Aorta (tissue), 5 donors: ENCODE data around the gene DMBT1. TPM values are rescaled to one million over a fixed set of nuclear protein-coding genes. Genes with fewer than 3 reads are reported as not detected.

ENCODE experiments used
- ATAC-seq: fragments of 200-7000 bp; cut with Tn5 transposase; one replicate; pipeline ENCODE4 v1.9.1; 2022; ENCODE audit warnings: moderate library complexity; ENCODE audit not compliant: low FRiP score
- DNase-seq, 2 donors: peaks; one replicate each; pipeline ENCODE4 v3.0.0-alpha.2; 2020
- H3K27ac ChIP-seq, 2 donors: one replicate each; pipeline ENCODE4 v1.5.1; 2013; ENCODE audit warnings: low read length in 2 of 2, mild to moderate bottlenecking in 2 of 2, moderate library complexity in 2 of 2, control low read depth in 1 of 2, inconsistent platforms in 1 of 2, low read depth in 1 of 2
- H3K27me3 ChIP-seq, 2 donors: one replicate each; pipeline ENCODE4 v1.6.1; 2013; ENCODE audit warnings: control low read depth in 1 of 2, low read length in 1 of 2, mild to moderate bottlenecking in 1 of 2, moderate library complexity in 1 of 2; ENCODE audit not compliant: insufficient read depth in 2 of 2, control insufficient read depth in 1 of 2
- H3K36me3 ChIP-seq, 2 donors: one replicate each; pipeline ENCODE4 v1.6.1; 2013; ENCODE audit warnings: control low read depth in 1 of 2, low read length in 1 of 2, mild to moderate bottlenecking in 1 of 2; ENCODE audit not compliant: insufficient read depth in 2 of 2, control insufficient read depth in 1 of 2
- H3K4me1 ChIP-seq, 2 donors: one replicate each; pipeline ENCODE4 v1.6.1; 2013; ENCODE audit warnings: low read length in 2 of 2, control low read depth in 1 of 2, mild to moderate bottlenecking in 1 of 2, moderate library complexity in 1 of 2; ENCODE audit not compliant: insufficient read depth in 2 of 2, control insufficient read depth in 1 of 2
- H3K4me3 ChIP-seq, 2 donors: one replicate each; pipeline ENCODE4 v1.5.1; 2013; ENCODE audit warnings: low read length in 2 of 2, control low read depth in 1 of 2, mild to moderate bottlenecking in 1 of 2
- H3K9me3 ChIP-seq: one replicate; pipeline ENCODE4 v1.6.1; 2013; ENCODE audit warnings: mild to moderate bottlenecking, low read length; ENCODE audit not compliant: control insufficient read depth
- WGBS, 2 donors: extraction: QIAGEN DNeasy Blood & Tissue Kit; methylation state at CpG; one replicate each; pipeline ENCODE4 v1.1.7; 2013; 5-methylcytosine and 5-hydroxymethylcytosine counted together
- intact Hi-C, 2 donors: fragments of 100-400 bp; cut with DNase I; formaldehyde crosslinking; loops; one replicate each; pipeline versions ENCODE4 v1.14.2 to v1.15.0; 2022
- polyA plus RNA-seq, 2 donors: library from polyadenylated mRNA; stranded (reverse); fragments of 200-250 nt; gene quantifications; one replicate each; pipeline ENCODE4 v1.2.3, GENCODE V29; 2013
- total RNA-seq, 2 donors: library from RNA; stranded (reverse); fragmentation: NEBNext Ultra II Directional; extraction: Animal tissue kit (Norgen Biotek cat#: 25700); gene quantifications; one replicate each; pipeline ENCODE4 v1.2.1, GENCODE V29; 2021
- donor health status: healthy with polysubstance abuse.
- donor health status: Bipolar disorder and iron deficiency.
- donor health status: DM: no; HTN: no; CAD: no.
- donor health status: DM: no; HTN: no; CAD: no.
- donor health status: DM: yes; HTN: yes; CAD: no.

DMBT1 gene
- total and polyA plus RNA-seq, 4 donors: 0.05 to 4.9 (median 0.11) TPM

GRCh38 chr10:122655524-122656307 lies 95.2 kb downstream of the DMBT1 start:
- no peak for ATAC-seq
- intact Hi-C loops: no loop called here
- WGBS, 2 donors: 64 to 72% methylated on average over 9 of the region's 9 CpGs

GRCh38 chr10:122656308-122656705 lies 95.8 kb downstream of the DMBT1 start:
- H3K9me3 ChIP-seq: peaks cover 2% of the 10 kb centered on the region
- no peaks in the 10 kb centered on the region for H3K36me3 ChIP-seq
- H3K4me3 ChIP-seq: no peak overlapping the region
- H3K27me3 ChIP-seq: no peaks in the 10 kb centered on the region
- H3K4me1 ChIP-seq: no peaks in the 10 kb centered on the region
- WGBS, 2 donors: 20 to 28% methylated on average over 2 of the region's 2 CpGs
- intact Hi-C loops: no loop called here
- DNase-seq (no peak), ATAC-seq (no peak)
- H3K27ac ChIP-seq: no peak overlapping the region

More at GRCh38 chr10:122655524-122656307, 95.2 kb downstream of the DMBT1 start:
- Histone ChIP-seq H3K4me3 (no peak overlapping the region), H3K27me3 (no peaks in the 10 kb centered on the region), H3K9me3 (peaks cover 2% of the 10 kb centered on the region), H3K4me1 (no peaks in the 10 kb centered on the region), H3K27ac (no peak overlapping the region), H3K36me3 (no peaks in the 10 kb centered on the region)
- no peak for DNase-seq

- H3K27me3 ChIP-seq: no peaks in the 10 kb centered on the region
- H3K9me3 ChIP-seq: peaks cover 2% of the 10 kb centered on the region
- H3K36me3 ChIP-seq: no peaks in the 10 kb centered on the region
- H3K4me3 ChIP-seq: no peak overlapping the region
- DNase-seq: no peak
- WGBS, 2 donors: 77 to 80% methylated on average over 5 of the region's 5 CpGs
- no peaks in the 10 kb centered on the region for H3K4me1 ChIP-seq
- no peak overlapping the region for H3K27ac ChIP-seq
- no peak for ATAC-seq
- intact Hi-C loops: no loop called here
Measured at GRCh38 chr10:122656741-122657140, 96.2 kb downstream of the DMBT1 start.

- no peak overlapping the region for H3K27ac ChIP-seq
- no peak for DNase-seq
- 81 to 96% methylated on average over 4 of the region's 4 CpGs for WGBS, 2 donors
- no peaks in the 10 kb centered on the region for H3K27me3 ChIP-seq
- H3K36me3 ChIP-seq: no peaks in the 10 kb centered on the region
- H3K4me3 ChIP-seq: no peak overlapping the region
- intact Hi-C loops: no loop called here
- no peaks in the 10 kb centered on the region for H3K4me1 ChIP-seq
- peaks cover 2% of the 10 kb centered on the region for H3K9me3 ChIP-seq
- ATAC-seq: no peak
Measured at GRCh38 chr10:122657255-122657654, 96.7 kb downstream of the DMBT1 start.

GRCh38 chr10:122657729-122658128 lies 97.2 kb downstream of the DMBT1 start:
- H3K27ac ChIP-seq: no peak overlapping the region
- no peak overlapping the region for H3K4me3 ChIP-seq
- H3K4me1 ChIP-seq: no peaks in the 10 kb centered on the region
- H3K36me3 ChIP-seq: no peaks in the 10 kb centered on the region
- no peaks in the 10 kb centered on the region for H3K27me3 ChIP-seq
- no peak for ATAC-seq
- DNase-seq: no peak
- intact Hi-C loops: no loop called here
- WGBS, 2 donors: 57 to 60% methylated on average over 3 of the region's 3 CpGs
- H3K9me3 ChIP-seq: no peaks in the 10 kb centered on the region

- DNase-seq (no peak), ATAC-seq (no peak)
- Histone ChIP-seq H3K9me3 (no peaks in the 10 kb centered on the region), H3K27me3 (no peaks in the 10 kb centered on the region), H3K27ac (no peak overlapping the region), H3K4me1 (no peaks in the 10 kb centered on the region), H3K36me3 (no peaks in the 10 kb centered on the region), H3K4me3 (no peak overlapping the region)
- 87 to 90% methylated on average over 8 of the region's 8 CpGs for WGBS, 2 donors
- intact Hi-C loops: no loop called here
Measured at GRCh38 chr10:122658356-122659049, 97.9 kb downstream of the DMBT1 start.

- no peaks in the 10 kb centered on the region for H3K27me3 ChIP-seq
- H3K4me1 ChIP-seq: no peaks in the 10 kb centered on the region
- 79 to 85% methylated on average over 6 of the region's 6 CpGs for WGBS, 2 donors
- H3K36me3 ChIP-seq: no peaks in the 10 kb centered on the region
- no peaks in the 10 kb centered on the region for H3K9me3 ChIP-seq
- DNase-seq (no peak), ATAC-seq (no peak)
- intact Hi-C loops: no loop called here
- H3K4me3 ChIP-seq: no peak overlapping the region
- no peak overlapping the region for H3K27ac ChIP-seq
Measured at GRCh38 chr10:122659126-122659525, 98.6 kb downstream of the DMBT1 start.

- Histone ChIP-seq H3K9me3 (no peaks in the 10 kb centered on the region), H3K4me3 (no peak overlapping the region), H3K4me1 (no peaks in the 10 kb centered on the region), H3K27me3 (no peaks in the 10 kb centered on the region), H3K27ac (no peak overlapping the region), H3K36me3 (no peaks in the 10 kb centered on the region)
- 84 to 87% methylated on average over 7 of the region's 7 CpGs for WGBS, 2 donors
- intact Hi-C loops: no loop called here
- no peak for DNase-seq
- ATAC-seq: no peak
Measured at GRCh38 chr10:122659651-122660050, 99.1 kb downstream of the DMBT1 start.

GRCh38 chr10:122660696-122661095 lies 100.1 kb downstream of the DMBT1 start:
- Histone ChIP-seq H3K27me3 (no peaks in the 10 kb centered on the region), H3K4me3 (no peak overlapping the region), H3K36me3 (no peaks in the 10 kb centered on the region), H3K27ac (no peak overlapping the region), H3K4me1 (no peaks in the 10 kb centered on the region), H3K9me3 (no peaks in the 10 kb centered on the region)
- DNase-seq: no peak
- ATAC-seq: no peak
- WGBS, 2 donors: 78 to 84% methylated on average over 6 of the region's 6 CpGs
- intact Hi-C loops: no loop called here
